ENCODE results near the gene ZMIZ1. TPM values are rescaled to one million over a fixed set of nuclear protein-coding genes. Genes with fewer than 3 reads are reported as not detected.

The ZMIZ1 gene
- total and polyA plus RNA-seq, 2 experiments from 2014 or later, result 9.2 to 30.9 TPM

GRCh38 chr10:79070606-79071395 is 2.0 kb downstream of the ZMIZ1 start:
- peak; percentile 68 for DNase-seq (ENCODE audit: low spot score)
- H3K4me1 ChIP-seq (ENCODE audit: insufficient read depth), result peaks cover 35% of the 10 kb centered on the region
- H3K4me3 ChIP-seq, result peak overlapping the region; percentile 90
- H3K27me3 ChIP-seq (ENCODE audit: insufficient read depth), result peaks cover 20% of the 10 kb centered on the region
- peak overlapping the region; percentile 43 for H3K27ac Mint-ChIP-seq
- H3K4me1 Mint-ChIP-seq, result peaks cover 56% of the 10 kb centered on the region
- H3K9me2 ChIP-seq (ENCODE audit: insufficient read depth), result no peaks in the 10 kb centered on the region
- peaks cover 29% of the 10 kb centered on the region for H3K27me3 Mint-ChIP-seq (ENCODE audit: insufficient read depth, low read depth, poor library complexity)
- peak overlapping the region; percentile 92 for H3K4me3 Mint-ChIP-seq
- peaks cover 8% of the 10 kb centered on the region; the same call in 1 of the 2 replicates for H3F3A ChIP-seq (replicated peaks; ENCODE audit: low read depth)
- H4K20me1 ChIP-seq (replicated peaks; ENCODE audit: insufficient read depth), result peaks cover 13% of the 10 kb centered on the region
- no peaks in the 10 kb centered on the region for H3K36me3 ChIP-seq (ENCODE audit: insufficient read depth)
- H3K79me2 ChIP-seq (replicated peaks; ENCODE audit: insufficient read depth), result peaks cover 61% of the 10 kb centered on the region
- no peak overlapping the region for H3K27ac ChIP-seq (ENCODE audit: low read depth)
- TF ChIP-seq STAT1 (IDR thresholded peaks at IDR 0.05; ENCODE audit: unreplicated experiment) (no peak), REST (IDR thresholded peaks at IDR 0.05; ENCODE audit: unreplicated experiment) (no peak), ZNF114 (CRISPR knock-in tag; IDR thresholded peaks at IDR 0.05) (no peak), EZH2 (IDR thresholded peaks at IDR 0.05; ENCODE audit: low read depth, unreplicated experiment) (no peak), POLR2AphosphoS5 (IDR thresholded peaks at IDR 0.05; ENCODE audit: low read depth) (no peak)
- no peak overlapping the region for H2AFZ ChIP-seq
- no peaks in the 10 kb centered on the region for H3K36me3 Mint-ChIP-seq (ENCODE audit: low read depth)
- peak overlapping the region; percentile 99 for H3K4me2 ChIP-seq
- ATAC-seq, result peak; percentile 9
- no peaks in the 10 kb centered on the region for H3K9me3 Mint-ChIP-seq

GRCh38 chr10:79071396-79071923 is 2.7 kb downstream of the ZMIZ1 start:
- Mint-ChIP-seq H3K4me1 (peaks cover 56% of the 10 kb centered on the region), H3K36me3 (ENCODE audit: low read depth) (no peaks in the 10 kb centered on the region), H3K27me3 (ENCODE audit: insufficient read depth, low read depth, poor library complexity) (peaks cover 24% of the 10 kb centered on the region), H3K4me3 (peak overlapping the region; percentile 92), H3K27ac (peak overlapping the region; percentile 43), H3K9me3 (no peaks in the 10 kb centered on the region)
- Histone ChIP-seq H2AFZ (no peak overlapping the region), H3K27me3 (ENCODE audit: insufficient read depth) (peaks cover 20% of the 10 kb centered on the region), H4K20me1 (replicated peaks; ENCODE audit: insufficient read depth) (peaks cover 18% of the 10 kb centered on the region), H3K4me2 (peak overlapping the region; percentile 99), H3K36me3 (ENCODE audit: insufficient read depth) (no peaks in the 10 kb centered on the region), H3K27ac (ENCODE audit: low read depth) (no peak overlapping the region), H3K79me2 (replicated peaks; ENCODE audit: insufficient read depth) (peaks cover 67% of the 10 kb centered on the region), H3K4me3 (peak overlapping the region; percentile 90), H3F3A (replicated peaks; ENCODE audit: low read depth) (peaks cover 8% of the 10 kb centered on the region; the same call in 1 of the 2 replicates), H3K9me2 (ENCODE audit: insufficient read depth) (no peaks in the 10 kb centered on the region), H3K4me1 (ENCODE audit: insufficient read depth) (peaks cover 37% of the 10 kb centered on the region)
- DNase-seq (ENCODE audit: low spot score) (peak; percentile 39), ATAC-seq (no peak; the same call in 2 of the 3 replicates)
- no peak for TF ChIP-seq EZH2 (IDR thresholded peaks at IDR 0.05; ENCODE audit: low read depth, unreplicated experiment)
- no peak for TF ChIP-seq STAT1 (IDR thresholded peaks at IDR 0.05; ENCODE audit: unreplicated experiment)
- no peak for TF ChIP-seq POLR2AphosphoS5 (IDR thresholded peaks at IDR 0.05; ENCODE audit: low read depth)
- TF ChIP-seq EZH2phosphoT487 (IDR thresholded peaks at IDR 0.05; ENCODE audit: unreplicated experiment), result no peak
- TF ChIP-seq CREB1 (CRISPR knock-in tag; IDR thresholded peaks at IDR 0.05; ENCODE audit: low read depth), result no peak
- no peak for TF ChIP-seq JUNB (IDR thresholded peaks at IDR 0.05; ENCODE audit: unreplicated experiment)
- TF ChIP-seq REST (IDR thresholded peaks at IDR 0.05; ENCODE audit: unreplicated experiment), result no peak
- TF ChIP-seq NANOG (IDR thresholded peaks at IDR 0.05; ENCODE audit: borderline replicate concordance), result no peak
- TF ChIP-seq ZNF331 (CRISPR knock-in tag; IDR thresholded peaks at IDR 0.05; ENCODE audit: low read depth), result no peak

Measured in GM23338 (cell line).